HEK293 (cell line): Measurements from ENCODE around the gene NFKBIL1.

Experiments
- CTCF ChIA-PET: fragments of 350-600 bp; formaldehyde crosslinking; extraction: SDS; loops from one replicate; lab custom pipeline; 2021; ENCODE audit warnings: antibody characterized with exemption; lab: Yijun Ruan, JAX
- POLR2A ChIA-PET: fragments of 300-600 bp; formaldehyde crosslinking; extraction: SDS; loops from one replicate; lab custom pipeline; 2020; ENCODE audit warnings: antibody characterized with exemption, inconsistent platforms; lab: Yijun Ruan, JAX
- H3K27ac ChIP-seq: fragments of 200-500 bp; sonication (Bioruptor generic); 2 replicates; pipeline ENCODE4 v1.5.1; 2014; ENCODE audit warnings: low read depth, low read length, control low read depth, inconsistent platforms; ENCODE audit errors: extremely low read depth
- H3K36me3 ChIP-seq, 2 experiments: fragments of 200-500 bp in 1 of 2; sonication (Bioruptor generic) in 1 of 2; 1 replicate in 1 of 2; 2 replicates in 1 of 2; pipeline ENCODE4 v1.5.1; 2014 to 2017; ENCODE audit warnings: inconsistent platforms in 2 of 2, low read length in 2 of 2; ENCODE audit not compliant: control insufficient read depth in 2 of 2, insufficient read depth in 1 of 2
- H3K4me1 ChIP-seq: fragments of 200-500 bp; sonication (Bioruptor generic); 2 replicates; pipeline ENCODE4 v1.5.1; 2014; ENCODE audit warnings: mild to moderate bottlenecking, low read length, inconsistent platforms; ENCODE audit not compliant: control insufficient read depth, insufficient read depth
- H3K4me3 ChIP-seq: 2 replicates; pipeline ENCODE4 v1.5.1; 2011; ENCODE audit warnings: low read depth, mild to moderate bottlenecking, control low read depth, low read length, moderate library complexity
- H3K9me3 ChIP-seq: fragments of 200-500 bp; sonication (Bioruptor generic); 2 replicates; pipeline ENCODE4 v1.5.1; 2014; ENCODE audit warnings: low read depth, low read length, inconsistent platforms; ENCODE audit not compliant: control insufficient read depth, insufficient read depth
- GLIS2 ChIP-seq: fragments of 450-650 bp; formaldehyde crosslinking; IDR thresholded peaks from 2 replicates; pipeline ENCODE4 v1.5.1; 2016; ENCODE audit warnings: missing biosample characterization, missing genetic modification characterization
- KLF8 ChIP-seq: fragments of 450-650 bp; formaldehyde crosslinking; IDR thresholded peaks from 2 replicates; pipeline ENCODE4 v1.5.1; 2016; ENCODE audit warnings: missing biosample characterization, missing genetic modification characterization
- PRDM2 ChIP-seq: fragments of 450-650 bp; formaldehyde crosslinking; IDR thresholded peaks from 2 replicates; pipeline ENCODE4 v1.5.1; 2016; ENCODE audit warnings: missing biosample characterization, missing genetic modification characterization, borderline replicate concordance
- RBAK ChIP-seq: fragments of 450-650 bp; formaldehyde crosslinking; IDR thresholded peaks from 2 replicates; pipeline ENCODE4 v1.5.1; 2016; ENCODE audit warnings: missing biosample characterization, missing genetic modification characterization
- ZNF133 ChIP-seq: fragments of 450-650 bp; formaldehyde crosslinking; IDR thresholded peaks from 2 replicates; pipeline ENCODE4 v1.5.1; 2016; ENCODE audit warnings: missing biosample characterization, missing genetic modification characterization
- ZNF174 ChIP-seq: fragments of 450-650 bp; formaldehyde crosslinking; IDR thresholded peaks from 2 replicates; pipeline ENCODE4 v1.5.0; 2017; ENCODE audit warnings: missing biosample characterization, mild to moderate bottlenecking, missing genetic modification characterization
- ZNF19 ChIP-seq: fragments of 450-650 bp; formaldehyde crosslinking; IDR thresholded peaks from 2 replicates; pipeline ENCODE4; 2016; ENCODE audit warnings: missing biosample characterization, missing genetic modification characterization, low read depth
- ZNF23 ChIP-seq: fragments of 450-650 bp; formaldehyde crosslinking; IDR thresholded peaks from 2 replicates; pipeline ENCODE4 v1.5.1; 2016; ENCODE audit warnings: missing biosample characterization, missing genetic modification characterization, borderline replicate concordance
- ZNF341 ChIP-seq: fragments of 450-650 bp; formaldehyde crosslinking; IDR thresholded peaks from 2 replicates; pipeline ENCODE4; 2016; ENCODE audit warnings: low read depth, missing biosample characterization, missing genetic modification characterization
- ZNF510 ChIP-seq: fragments of 450-650 bp; formaldehyde crosslinking; IDR thresholded peaks from 2 replicates; pipeline ENCODE4 v1.5.1; 2018; ENCODE audit warnings: mild to moderate bottlenecking, missing genetic modification characterization, missing biosample characterization; ENCODE audit not compliant: insufficient replicate concordance
- ZNF558 ChIP-seq: fragments of 450-650 bp; formaldehyde crosslinking; IDR thresholded peaks from 2 replicates; pipeline ENCODE4 v1.5.1; 2016; ENCODE audit warnings: missing biosample characterization, missing genetic modification characterization
- ZNF596 ChIP-seq: fragments of 450-650 bp; IDR thresholded peaks from 2 replicates; pipeline ENCODE4 v1.5.0; 2018; ENCODE audit warnings: missing biosample characterization, mild to moderate bottlenecking, missing genetic modification characterization, moderate library complexity
- ZNF660 ChIP-seq: fragments of 450-650 bp; IDR thresholded peaks from 2 replicates; pipeline ENCODE4 v1.5.1; 2018; ENCODE audit warnings: missing biosample characterization, mild to moderate bottlenecking, missing genetic modification characterization
- ZNF664 ChIP-seq: fragments of 450-650 bp; formaldehyde crosslinking; IDR thresholded peaks from 2 replicates; pipeline ENCODE4 v1.5.1; 2016; ENCODE audit warnings: missing biosample characterization, missing genetic modification characterization
- ZNF701 ChIP-seq: fragments of 450-650 bp; formaldehyde crosslinking; IDR thresholded peaks from 2 replicates; pipeline ENCODE4 v1.5.1; 2016; ENCODE audit warnings: missing biosample characterization, missing genetic modification characterization
- ZNF791 ChIP-seq: fragments of 450-650 bp; formaldehyde crosslinking; IDR thresholded peaks from 2 replicates; pipeline ENCODE4 v1.5.1; 2016; ENCODE audit warnings: missing biosample characterization, missing genetic modification characterization
- ZNF843 ChIP-seq: fragments of 450-650 bp; formaldehyde crosslinking; IDR thresholded peaks from 2 replicates; pipeline ENCODE4 v1.5.1; 2016; ENCODE audit warnings: missing biosample characterization, missing genetic modification characterization
- ZSCAN16 ChIP-seq: fragments of 450-650 bp; formaldehyde crosslinking; IDR thresholded peaks from 2 replicates; pipeline ENCODE4 v1.5.1; 2016; ENCODE audit warnings: missing biosample characterization, missing genetic modification characterization
- TF ChIP-seq, protein P1 (sequence below): fragments of 450-650 bp; formaldehyde crosslinking; IDR thresholded peaks from 2 replicates; pipeline ENCODE4 v1.5.1; 2017; ENCODE audit warnings: missing biosample characterization, missing genetic modification characterization
- TF ChIP-seq, protein P2 (sequence below): fragments of 450-650 bp; formaldehyde crosslinking; IDR thresholded peaks from 2 replicates; pipeline ENCODE4 v1.5.1; 2016; ENCODE audit warnings: missing biosample characterization, missing genetic modification characterization

NFKBIL1 gene

DNA sequence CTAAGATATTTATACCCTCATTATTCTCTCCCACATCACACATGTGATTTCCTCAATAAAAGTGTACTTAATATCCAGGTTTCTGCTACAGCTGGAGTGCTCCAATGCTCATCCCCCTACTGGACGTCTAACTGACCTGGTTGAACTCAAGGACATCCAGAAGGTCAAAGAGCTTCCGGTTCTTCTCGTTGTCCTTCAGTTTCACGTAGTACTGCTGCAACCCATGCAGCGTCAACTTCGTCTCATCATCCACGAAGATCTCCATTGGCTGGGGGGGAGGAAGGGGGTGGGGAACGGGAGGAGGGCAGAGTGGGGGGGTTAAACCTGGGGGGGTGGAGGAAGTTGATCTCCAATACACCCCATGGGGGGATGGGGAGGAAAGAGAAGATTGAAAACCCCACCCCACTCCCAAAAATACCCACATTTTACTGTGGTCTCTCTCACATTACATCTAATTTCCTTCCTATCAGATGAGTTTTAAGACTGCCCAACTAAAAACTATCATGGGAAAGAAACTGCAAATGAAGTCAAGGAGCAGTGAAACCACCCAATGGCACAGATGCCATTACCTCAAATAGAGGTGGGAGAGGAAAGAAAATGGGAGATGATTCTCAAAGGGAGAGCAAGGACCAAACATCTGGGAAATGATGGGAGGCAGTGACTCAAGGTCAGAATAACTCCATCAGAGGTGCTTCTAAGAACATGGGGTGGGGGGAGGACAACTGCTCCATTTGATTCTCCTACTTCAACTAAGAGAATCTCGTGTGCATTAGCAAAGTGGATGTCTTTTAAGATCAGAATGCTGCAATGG, 14.6 kb upstream of the NFKBIL1 start:
- H3K36me3 ChIP-seq: peaks cover 70 to 88% of the 10 kb centered on the region in 2 experiments
- TF ChIP-seq ZNF701 (tag by site-specific recombination): no peak
- no peak for TF ChIP-seq ZNF19 (tag by site-specific recombination)
- no peak for TF ChIP-seq ZNF660 (tag by site-specific recombination)
- TF ChIP-seq KLF8 (tag by site-specific recombination): peak; percentile 21; the same call in 1 of the 2 replicates
- TF ChIP-seq ZNF843: no peak
- TF ChIP-seq, protein P1, sequence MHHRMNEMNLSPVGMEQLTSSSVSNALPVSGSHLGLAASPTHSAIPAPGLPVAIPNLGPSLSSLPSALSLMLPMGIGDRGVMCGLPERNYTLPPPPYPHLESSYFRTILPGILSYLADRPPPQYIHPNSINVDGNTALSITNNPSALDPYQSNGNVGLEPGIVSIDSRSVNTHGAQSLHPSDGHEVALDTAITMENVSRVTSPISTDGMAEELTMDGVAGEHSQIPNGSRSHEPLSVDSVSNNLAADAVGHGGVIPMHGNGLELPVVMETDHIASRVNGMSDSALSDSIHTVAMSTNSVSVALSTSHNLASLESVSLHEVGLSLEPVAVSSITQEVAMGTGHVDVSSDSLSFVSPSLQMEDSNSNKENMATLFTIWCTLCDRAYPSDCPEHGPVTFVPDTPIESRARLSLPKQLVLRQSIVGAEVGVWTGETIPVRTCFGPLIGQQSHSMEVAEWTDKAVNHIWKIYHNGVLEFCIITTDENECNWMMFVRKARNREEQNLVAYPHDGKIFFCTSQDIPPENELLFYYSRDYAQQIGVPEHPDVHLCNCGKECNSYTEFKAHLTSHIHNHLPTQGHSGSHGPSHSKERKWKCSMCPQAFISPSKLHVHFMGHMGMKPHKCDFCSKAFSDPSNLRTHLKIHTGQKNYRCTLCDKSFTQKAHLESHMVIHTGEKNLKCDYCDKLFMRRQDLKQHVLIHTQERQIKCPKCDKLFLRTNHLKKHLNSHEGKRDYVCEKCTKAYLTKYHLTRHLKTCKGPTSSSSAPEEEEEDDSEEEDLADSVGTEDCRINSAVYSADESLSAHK: peak; percentile 97
- peak overlapping the region; percentile 4 for H3K27ac ChIP-seq
- H3K9me3 ChIP-seq: no peaks in the 10 kb centered on the region
- ChIA-PET CTCF (interaction anchor here (0.9 to 1.6 kb wide), 2 partner anchors 14 to 65 kb away, joined by 3 read pairs; partner anchors contain the start of gene ATP6V1G2), POLR2A (interaction anchor here (0.6 to 6.3 kb wide), 4 partner anchors 9 to 1439 kb away, joined by 3 to 112 read pairs (median 4); partner anchors contain the start of genes DDX39B and LSM2)
- no peak overlapping the region for H3K4me3 ChIP-seq
- H3K4me1 ChIP-seq: no peaks in the 10 kb centered on the region

DNA sequence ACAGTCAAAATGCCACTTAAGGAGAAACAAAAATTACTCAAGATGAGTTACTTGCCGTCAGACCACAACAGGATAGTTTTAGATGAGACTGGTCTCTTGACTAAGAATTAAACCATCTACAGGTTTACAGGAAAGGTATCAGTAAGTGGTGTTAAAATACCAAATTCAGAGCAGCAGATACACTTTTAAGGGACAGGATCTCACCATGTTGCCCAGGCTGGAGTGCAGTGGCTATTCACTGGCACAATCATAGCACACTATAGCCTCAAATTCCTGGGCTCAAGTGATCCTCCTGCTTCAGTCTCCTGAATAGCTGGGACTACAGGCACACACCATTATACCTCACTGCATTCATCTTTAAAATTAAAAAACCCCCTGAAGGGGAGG, 14.0 kb upstream of the NFKBIL1 start:
- TF ChIP-seq ZNF558 (tag by site-specific recombination): no peak
- TF ChIP-seq GLIS2 (tag by site-specific recombination): no peak
- TF ChIP-seq ZNF596 (tag by site-specific recombination): no peak
- TF ChIP-seq, protein P2, sequence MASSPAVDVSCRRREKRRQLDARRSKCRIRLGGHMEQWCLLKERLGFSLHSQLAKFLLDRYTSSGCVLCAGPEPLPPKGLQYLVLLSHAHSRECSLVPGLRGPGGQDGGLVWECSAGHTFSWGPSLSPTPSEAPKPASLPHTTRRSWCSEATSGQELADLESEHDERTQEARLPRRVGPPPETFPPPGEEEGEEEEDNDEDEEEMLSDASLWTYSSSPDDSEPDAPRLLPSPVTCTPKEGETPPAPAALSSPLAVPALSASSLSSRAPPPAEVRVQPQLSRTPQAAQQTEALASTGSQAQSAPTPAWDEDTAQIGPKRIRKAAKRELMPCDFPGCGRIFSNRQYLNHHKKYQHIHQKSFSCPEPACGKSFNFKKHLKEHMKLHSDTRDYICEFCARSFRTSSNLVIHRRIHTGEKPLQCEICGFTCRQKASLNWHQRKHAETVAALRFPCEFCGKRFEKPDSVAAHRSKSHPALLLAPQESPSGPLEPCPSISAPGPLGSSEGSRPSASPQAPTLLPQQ (tag by site-specific recombination): no peak
- TF ChIP-seq ZNF174 (tag by site-specific recombination): no peak
- TF ChIP-seq PRDM2 (tag by site-specific recombination): no peak
- no peak for TF ChIP-seq ZSCAN16 (tag by site-specific recombination)
- TF ChIP-seq ZNF510: no peak
- no peak for TF ChIP-seq ZNF341 (tag by site-specific recombination)
- TF ChIP-seq RBAK (tag by site-specific recombination): no peak
- TF ChIP-seq ZNF133 (tag by site-specific recombination): no peak
- no peak for TF ChIP-seq ZNF791 (tag by site-specific recombination)
- no peak for TF ChIP-seq ZNF23 (tag by site-specific recombination)
- TF ChIP-seq ZNF664 (tag by site-specific recombination): no peak
- Histone ChIP-seq H3K9me3 (no peaks in the 10 kb centered on the region), H3K36me3 (peaks cover 76 to 94% of the 10 kb centered on the region in 2 experiments), H3K4me1 (no peaks in the 10 kb centered on the region), H3K4me3 (no peak overlapping the region), H3K27ac (peak overlapping the region; percentile 4)
- ChIA-PET CTCF (interaction anchor here (1.0 kb wide), 1 partner anchor 13 kb away, joined by 3 read pairs; no protein-coding TSS in a partner anchor), POLR2A (interaction anchor here (0.8 kb wide), 1 partner anchor 9 kb away, joined by 3 read pairs; the partner anchor contains the start of gene DDX39B)
